GM18907 (cell line): ENCODE data around the gene GIMAP7.
"Not testable (repeated sequence)": the region's sequence is repeated elsewhere in the genome, so short reads cannot be mapped to it uniquely, and the experiment has no call there.

Experiments
- ATAC-seq: cut with Tn5 transposase; IDR thresholded peaks from one replicate; pipeline ENCODE4 v1.9.1; 2021; ENCODE audit warnings: mild to moderate bottlenecking, moderate library complexity; ENCODE audit not compliant: unreplicated experiment

Gene GIMAP7

GRCh38 chr7:150514748-150515222 lies at the start of gene GIMAP7:
GIMAP7 (plus strand) TSS chr7:150514872; CDS start chr7:150519975, 5,103 bp downstream.
- ATAC-seq: peak; percentile 70

- ATAC-seq: no peak
Measured at GRCh38 chr7:150464962-150465361, 49.7 kb upstream of the GIMAP7 start.

- ATAC-seq: no peak
Measured at GRCh38 chr7:150465414-150465813, 49.3 kb upstream of the GIMAP7 start.

GRCh38 chr7:150466477-150466876 lies 48.2 kb upstream of the GIMAP7 start:
- ATAC-seq: no peak

GRCh38 chr7:150468241-150468640 lies 46.4 kb upstream of the GIMAP7 start:
- no peak for ATAC-seq

- no peak for ATAC-seq
Measured at GRCh38 chr7:150471886-150472285, 42.8 kb upstream of the GIMAP7 start.

DNA sequence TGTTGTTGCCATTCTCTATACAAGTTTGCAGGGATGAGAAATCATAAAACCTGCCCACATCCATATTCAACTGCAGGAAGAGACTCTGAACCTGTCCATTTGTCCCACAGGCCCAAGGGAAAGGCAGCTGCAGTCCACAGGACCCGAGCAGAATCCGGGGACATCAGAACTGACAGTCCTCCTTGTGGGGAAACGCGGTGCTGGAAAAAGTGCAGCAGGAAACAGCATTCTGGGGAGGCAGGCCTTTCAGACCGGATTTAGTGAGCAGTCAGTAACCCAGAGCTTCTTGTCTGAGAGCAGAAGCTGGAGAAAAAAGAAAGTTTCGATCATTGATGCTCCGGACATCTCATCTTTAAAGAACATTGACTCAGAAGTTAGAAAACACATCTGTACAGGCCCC lies 40.8 kb upstream of the GIMAP7 start:
- no peak for ATAC-seq

DNA sequence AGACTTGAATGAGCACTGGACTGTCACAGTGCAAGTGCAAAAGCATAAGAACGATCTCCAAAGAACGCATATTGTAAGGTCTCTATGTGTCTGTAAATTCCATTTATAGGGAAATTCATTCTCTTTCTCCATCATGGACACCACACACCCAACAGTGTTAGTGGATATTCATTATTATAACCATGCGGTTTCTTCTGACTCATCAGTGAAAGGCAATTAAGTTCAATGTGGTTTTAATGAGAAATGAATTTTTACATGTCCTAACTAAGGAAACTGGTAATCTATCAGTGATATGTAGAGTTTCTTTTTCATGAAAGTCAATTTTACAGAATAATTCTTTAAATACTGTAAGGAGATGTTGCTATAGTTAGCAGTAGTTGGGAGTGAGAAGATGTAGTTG lies 38.4 kb upstream of the GIMAP7 start:
- no peak for ATAC-seq

GRCh38 chr7:150476819-150477631 lies 37.6 kb upstream of the GIMAP7 start:
- no peak for ATAC-seq

DNA sequence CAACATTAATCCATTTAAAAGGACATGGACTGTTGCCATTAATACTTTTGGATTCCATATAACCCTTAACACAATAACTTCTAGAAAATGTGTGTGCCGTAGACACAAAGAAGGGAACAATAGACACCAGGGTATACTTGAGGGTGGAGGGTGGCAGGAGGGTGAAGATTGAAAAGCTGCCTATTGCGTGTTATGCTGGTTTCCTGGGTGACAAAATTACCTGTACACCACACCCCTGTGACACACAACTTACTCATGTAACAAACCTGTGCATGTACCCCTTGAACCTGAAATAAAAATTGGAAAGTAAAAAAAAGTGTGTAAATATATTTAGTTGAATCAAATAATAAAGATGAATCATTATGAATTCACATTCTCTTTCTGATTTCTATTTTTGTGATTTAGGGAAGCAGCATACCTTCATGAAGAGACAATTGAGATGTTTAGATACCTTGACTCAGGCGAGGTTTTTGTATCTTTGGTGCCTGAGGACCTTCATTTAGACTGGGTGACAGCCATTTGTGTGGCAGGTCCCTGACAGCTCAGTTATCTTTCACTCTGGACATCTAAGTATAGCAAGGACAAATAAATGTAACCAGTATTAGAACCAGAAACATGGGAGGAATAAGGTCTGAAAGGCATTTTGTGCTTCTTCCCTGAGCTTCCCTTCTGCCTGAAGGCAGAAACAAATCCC lies 35.5 kb upstream of the GIMAP7 start:
- no peak for ATAC-seq

- ATAC-seq: no peak
Measured at GRCh38 chr7:150481186-150481920, 33.3 kb upstream of the GIMAP7 start.

DNA sequence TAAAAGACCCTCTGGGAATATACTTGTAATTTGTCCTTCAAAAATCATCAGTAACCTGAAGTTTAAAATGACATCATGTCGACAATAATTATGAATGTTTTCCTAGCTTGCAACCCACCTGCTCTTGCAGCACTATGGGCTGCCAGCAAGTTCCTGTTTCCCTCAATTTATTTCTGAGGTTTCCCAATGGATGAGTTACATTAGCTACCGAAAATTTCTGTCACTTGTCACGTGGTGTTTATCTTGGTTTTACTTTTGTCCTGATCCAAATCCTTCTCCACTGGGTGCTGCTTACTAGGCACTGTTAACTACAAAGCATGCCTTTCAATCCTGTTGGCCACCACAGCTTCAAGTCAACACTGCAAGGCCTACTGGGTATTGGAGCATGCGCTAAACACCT lies 32.8 kb upstream of the GIMAP7 start:
- ATAC-seq: no peak

- ATAC-seq: not testable (repeated sequence)
Measured at GRCh38 chr7:150483514-150483913, 31.2 kb upstream of the GIMAP7 start.

GRCh38 chr7:150484071-150484470 lies 30.6 kb upstream of the GIMAP7 start:
- ATAC-seq: not testable (repeated sequence)

DNA sequence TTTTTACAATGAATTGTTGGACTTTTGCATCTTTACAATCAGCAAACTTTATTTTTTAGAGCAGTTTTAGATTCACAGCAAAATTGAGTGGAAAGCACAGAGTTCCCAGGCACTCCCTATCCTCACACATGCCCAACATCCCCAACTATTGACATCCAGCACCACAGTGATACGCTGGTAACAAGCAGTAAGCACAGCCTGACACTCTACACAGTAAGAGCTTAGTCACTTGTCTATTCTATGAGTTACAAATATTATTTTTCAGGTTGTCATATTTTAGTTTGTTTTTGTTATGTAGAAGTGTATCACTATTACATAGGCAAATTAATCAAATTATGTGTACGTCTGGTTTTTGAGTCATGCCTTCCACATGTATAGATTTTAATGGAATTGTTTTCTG lies 27.0 kb upstream of the GIMAP7 start:
- no peak for ATAC-seq

GRCh38 chr7:150489782-150490181 lies 24.9 kb upstream of the GIMAP7 start:
- ATAC-seq: no peak

DNA sequence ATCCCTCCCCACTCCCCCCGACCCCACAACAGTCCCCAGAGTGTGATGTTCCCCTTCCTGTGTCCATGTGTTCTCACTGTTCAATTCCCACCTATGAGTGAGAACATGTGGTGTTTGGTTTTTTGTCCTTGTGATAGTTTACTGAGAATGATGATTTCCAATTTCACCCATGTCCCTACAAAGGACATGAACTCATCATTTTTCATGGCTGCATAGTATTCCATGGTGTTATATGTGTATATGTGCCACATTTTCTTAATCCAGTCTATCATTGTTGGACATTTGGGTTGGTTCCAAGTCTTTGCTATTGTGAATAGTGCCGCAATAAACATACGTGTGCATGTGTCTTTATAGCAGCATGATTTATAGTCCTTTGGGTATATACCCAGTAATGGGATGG lies 21.2 kb upstream of the GIMAP7 start:
- ATAC-seq: not testable (repeated sequence)

DNA sequence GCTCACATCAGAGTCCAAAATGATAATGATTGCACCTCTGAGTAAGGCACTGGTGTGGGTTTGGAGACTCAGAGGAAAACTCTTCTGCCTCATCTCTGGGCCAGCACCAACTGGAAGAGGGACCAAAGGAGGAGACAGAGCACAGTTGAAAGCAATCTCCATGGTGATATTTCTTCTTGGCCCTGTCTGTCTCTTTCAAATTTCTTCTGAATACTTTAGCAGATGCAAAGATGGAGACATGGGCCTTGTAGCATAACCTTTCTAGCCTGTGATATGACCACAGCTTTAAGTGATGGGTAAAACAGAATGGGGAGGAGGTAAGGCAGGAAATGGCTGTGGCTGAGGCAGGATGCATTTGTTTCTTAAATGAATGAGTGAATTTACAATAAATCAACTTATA lies 12.2 kb upstream of the GIMAP7 start:
- no peak for ATAC-seq

DNA sequence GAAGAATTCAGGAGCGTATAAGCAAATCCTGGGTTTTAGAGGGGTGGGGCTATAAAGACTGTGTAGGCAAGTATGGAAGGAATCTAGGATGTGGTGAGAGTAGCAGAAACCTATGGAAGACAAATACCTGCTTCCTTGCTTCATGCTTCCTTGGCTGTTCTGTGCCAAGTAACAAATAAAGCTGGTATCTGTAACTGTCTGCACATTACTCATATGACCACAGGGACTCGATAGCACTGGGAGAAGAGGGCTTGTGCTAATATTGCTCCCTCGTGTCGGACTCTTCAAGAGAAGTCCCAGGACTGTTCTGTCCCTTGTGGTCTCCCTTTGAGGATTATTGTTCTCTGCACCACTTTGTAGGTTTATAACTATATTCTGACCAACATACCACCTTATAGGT lies 11.5 kb upstream of the GIMAP7 start:
- ATAC-seq: no peak

DNA sequence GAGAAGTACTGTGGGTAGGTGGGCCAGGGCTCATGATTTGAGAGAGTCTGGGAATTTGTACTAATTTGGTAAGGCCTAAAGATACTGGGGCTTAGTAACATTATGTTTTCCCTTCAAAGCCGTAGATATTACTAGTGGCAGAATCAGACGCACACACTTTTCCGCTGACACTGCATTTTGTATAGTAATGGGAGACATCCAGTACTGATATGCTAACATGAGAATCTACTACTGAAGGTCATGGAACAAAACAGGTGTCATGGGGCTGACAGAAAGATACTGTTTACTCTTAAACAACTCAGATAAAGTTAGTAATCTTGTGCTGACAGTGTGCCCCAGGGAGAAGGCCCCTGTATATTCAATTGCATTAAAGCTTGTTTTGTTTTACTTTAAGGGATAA lies 11.1 kb upstream of the GIMAP7 start:
- no peak for ATAC-seq

GRCh38 chr7:150507947-150508602 lies 6.6 kb upstream of the GIMAP7 start:
- no peak for ATAC-seq
